Measurements from ENCODE around the gene MAP3K1. TPM values are rescaled to one million over a fixed set of nuclear protein-coding genes. Genes with fewer than 3 reads are reported as not detected.

MAP3K1 gene
- total RNA-seq, 1 experiment from 2014 or later = 8.5 TPM

GRCh38 chr5:56810826-56811225 is 4.5 kb upstream of the MAP3K1 start:
- H3K9me3 ChIP-seq (ENCODE audit: control insufficient read depth in 1 of 2, insufficient read depth in 1 of 2, low read depth in 1 of 2, low read length in 2 of 2) = no peaks in the 10 kb centered on the region
- no peak overlapping the region for H2AFZ ChIP-seq (ENCODE audit: low read depth, low read length, poor library complexity, severe bottlenecking)
- H3K9ac ChIP-seq (ENCODE audit: low read length) = no peak overlapping the region
- ChIA-PET RAD21 (ENCODE audit: low non-redundant PET in 1 of 2, low total read pairs in 2 of 2, uncharacterized antibody in 2 of 2, unreplicated experiment in 2 of 2) (no interaction called here), POLR2A (no interaction called here), CTCF (no interaction called here)
- H3K4me2 ChIP-seq (ENCODE audit: low read length) = no peak overlapping the region
- no peaks in the 10 kb centered on the region for H3K36me3 ChIP-seq (ENCODE audit: control insufficient read depth in 1 of 2, insufficient read depth in 2 of 2, low read length in 2 of 2)
- no peaks in the 10 kb centered on the region for H3K27me3 ChIP-seq (ENCODE audit: insufficient read depth, low read length)
- no peak overlapping the region for H3K4me3 ChIP-seq (replicated peaks in 1 of 2; ENCODE audit: low read depth in 1 of 2, low read length in 2 of 2)
- H4K20me1 ChIP-seq (ENCODE audit: insufficient read depth) = no peaks in the 10 kb centered on the region
- ATAC-seq (no peak), DNase-seq (ENCODE audit: low read depth, low spot score) (no peak)
- H3K9me2 ChIP-seq (ENCODE audit: insufficient read depth) = no peaks in the 10 kb centered on the region
- peaks cover 5 to 15% of the 10 kb centered on the region in 2 experiments; a peak in 3 of 4 replicates for H3K4me1 ChIP-seq (ENCODE audit: control insufficient read depth in 1 of 2, insufficient read depth in 2 of 2, low read length in 2 of 2)
- TF ChIP-seq REST (IDR thresholded peaks at IDR 0.05; ENCODE audit: low read depth) (no peak), CEBPB (IDR thresholded peaks at IDR 0.05; ENCODE audit: low read depth) (no peak), RAD21 (IDR thresholded peaks at IDR 0.05; ENCODE audit: low read depth) (no peak), CBX3 (IDR thresholded peaks at IDR 0.05; ENCODE audit: low read depth) (no peak), JUND (IDR thresholded peaks at IDR 0.05) (no peak), YY1 (IDR thresholded peaks at IDR 0.05; ENCODE audit: extremely low read depth, insufficient replicate concordance, low read depth, low read length) (no peak), ZNF274 (IDR thresholded peaks at IDR 0.05; ENCODE audit: low read depth, low read length) (no peak), SIN3A (IDR thresholded peaks at IDR 0.05; ENCODE audit: low read depth) (no peak), TCF7L2 (IDR thresholded peaks at IDR 0.05; ENCODE audit: borderline replicate concordance, extremely low read depth, insufficient read depth, insufficient read length) (no peak)
- BruUV-seq (replicated peaks) = no TSS peak
- no peak overlapping the region for H3K27ac ChIP-seq (ENCODE audit: low read depth, low read length)
- intact Hi-C loops (cut with micrococcal nuclease) = no loop called here
- no peaks in the 10 kb centered on the region for H3K79me2 ChIP-seq (ENCODE audit: insufficient read depth, low read length)
